Measurements from ENCODE around the gene KIF16B. TPM values are rescaled to one million over a fixed set of nuclear protein-coding genes. Genes with fewer than 3 reads are reported as not detected.

The KIF16B gene
- total RNA-seq, 1 experiment from 2014 or later, result 7.0 TPM

DNA sequence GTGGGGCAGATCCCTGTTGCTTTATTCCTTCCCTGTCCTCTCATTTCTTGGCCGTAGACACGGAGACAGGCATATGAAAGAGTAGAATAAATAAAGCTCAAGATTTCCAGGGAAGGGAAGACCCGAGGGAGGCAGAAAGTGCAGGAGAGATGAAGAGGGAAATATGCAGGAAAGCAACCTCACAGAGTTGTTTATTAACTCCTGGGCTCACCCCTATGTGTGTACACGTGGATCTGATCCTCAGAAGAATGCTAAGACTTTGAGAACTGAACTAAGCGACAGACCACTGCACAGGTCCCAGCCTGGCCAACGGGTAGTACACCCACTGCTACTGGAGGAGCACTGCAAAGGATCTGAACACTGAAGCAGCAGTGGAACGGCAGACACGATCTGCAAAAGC, 156.2 kb downstream of the KIF16B start (continued):
- TF ChIP-seq ZFX (IDR thresholded peaks at IDR 0.05), result no peak
- TF ChIP-seq EZH2 (IDR thresholded peaks at IDR 0.05), result no peak
- TF ChIP-seq POLR2AphosphoS5 (IDR thresholded peaks at IDR 0.05; ENCODE audit: low read depth, low read length), result no peak
- TF ChIP-seq JUND (IDR thresholded peaks at IDR 0.05), result no peak
- no peak for TF ChIP-seq SIN3A (IDR thresholded peaks at IDR 0.05; ENCODE audit: low read depth)
- no peak for TF ChIP-seq RAD21 (IDR thresholded peaks at IDR 0.05; ENCODE audit: low read depth)
- no peak for TF ChIP-seq FOSL1 (IDR thresholded peaks at IDR 0.05; ENCODE audit: low read depth)
- no peak for TF ChIP-seq YY1 (IDR thresholded peaks at IDR 0.05; ENCODE audit: extremely low read depth, insufficient replicate concordance, low read depth, low read length)
- TF ChIP-seq EGR1 (IDR thresholded peaks at IDR 0.05; ENCODE audit: low read depth), result no peak

DNA sequence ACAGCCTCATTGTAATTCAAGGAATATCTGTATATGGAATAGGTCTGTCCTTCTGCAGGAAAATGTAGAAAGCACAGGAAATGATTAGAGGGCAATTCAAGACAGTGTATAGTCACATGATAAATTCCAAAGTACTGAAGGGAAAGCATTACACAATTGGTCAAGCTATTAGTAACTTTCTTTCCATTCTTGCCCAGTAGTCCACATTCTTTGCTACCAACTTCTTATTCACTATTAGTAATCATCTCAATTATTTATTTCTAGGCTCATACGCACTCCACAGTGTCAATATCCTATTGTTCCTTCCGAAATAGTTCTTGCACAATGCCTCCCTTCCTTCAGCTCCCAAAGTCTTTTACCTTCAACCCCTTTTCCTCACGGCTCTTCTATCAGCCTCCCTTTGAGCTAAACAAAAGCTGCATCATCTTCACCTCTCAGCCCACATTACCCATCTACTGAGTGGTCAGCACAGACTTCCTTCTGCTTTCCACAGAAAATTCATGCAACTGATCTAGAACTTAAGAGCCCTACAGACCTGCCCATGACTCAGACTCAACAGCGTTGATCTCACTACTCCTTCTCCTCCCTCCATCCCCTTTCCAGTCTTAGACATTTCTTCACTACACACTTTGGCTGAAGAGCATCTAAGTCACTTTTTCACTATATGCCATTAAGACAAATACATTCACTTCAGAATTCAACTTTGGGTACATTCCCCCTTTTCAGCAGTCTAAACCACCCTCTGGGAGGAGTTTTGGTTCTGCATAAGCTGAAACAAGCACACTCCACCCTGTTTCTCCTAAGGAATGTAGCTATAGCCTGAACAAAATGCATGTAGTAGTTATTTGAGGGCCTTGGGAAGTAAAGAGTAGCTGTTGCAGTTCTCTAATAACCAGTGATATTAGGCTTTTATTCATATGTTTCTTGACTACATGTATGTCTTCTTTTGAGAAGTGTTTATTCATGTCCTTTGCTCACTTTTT, 157.9 kb downstream of the KIF16B start:
- intact Hi-C loops (cut with micrococcal nuclease), result no loop called here
- no peak for ATAC-seq
- CTCF ChIA-PET, result no interaction called here

More for the DNA sequence above, 157.9 kb downstream of the KIF16B start:
- no TSS peak for BruUV-seq (replicated peaks)
- TF ChIP-seq JUND (IDR thresholded peaks at IDR 0.05), result no peak
- TF ChIP-seq ZBTB33 (IDR thresholded peaks at IDR 0.05; ENCODE audit: extremely low read depth, insufficient replicate concordance, low read length), result no peak
- no peak for TF ChIP-seq EZH2 (IDR thresholded peaks at IDR 0.05)
- TF ChIP-seq SP1 (IDR thresholded peaks at IDR 0.05; ENCODE audit: low read depth), result no peak
- no peak for TF ChIP-seq SRF (IDR thresholded peaks at IDR 0.05; ENCODE audit: low read depth)
- TF ChIP-seq FOSL1 (IDR thresholded peaks at IDR 0.05; ENCODE audit: low read depth), result no peak
- TF ChIP-seq CTCF (IDR thresholded peaks at IDR 0.05 in 2 of 3, conservative IDR thresholded peaks at IDR 0.05 in 1 of 3; ENCODE audit: borderline replicate concordance in 1 of 3, insufficient read depth in 1 of 3, low read depth in 2 of 3, low read length in 2 of 3), result no peak
- TF ChIP-seq ZNF274 (IDR thresholded peaks at IDR 0.05; ENCODE audit: low read depth, low read length), result no peak
- TF ChIP-seq TCF7L2 (IDR thresholded peaks at IDR 0.05; ENCODE audit: borderline replicate concordance, extremely low read depth, insufficient read depth, insufficient read length), result no peak
- no peak for TF ChIP-seq POLR2AphosphoS5 (IDR thresholded peaks at IDR 0.05; ENCODE audit: low read depth, low read length)
- TF ChIP-seq CEBPB (IDR thresholded peaks at IDR 0.05; ENCODE audit: low read depth), result no peak
- TF ChIP-seq RAD21 (IDR thresholded peaks at IDR 0.05; ENCODE audit: low read depth), result no peak
- no peak for TF ChIP-seq ATF3 (IDR thresholded peaks at IDR 0.05)
- no peak for TF ChIP-seq EZH2phosphoT487 (IDR thresholded peaks at IDR 0.05; ENCODE audit: borderline replicate concordance)
- TF ChIP-seq POLR2A (IDR thresholded peaks at IDR 0.05; ENCODE audit: borderline replicate concordance, extremely low read depth, insufficient read depth, insufficient read length), result no peak
- TF ChIP-seq SIN3A (IDR thresholded peaks at IDR 0.05; ENCODE audit: low read depth), result no peak
- no peak for TF ChIP-seq ZFX (IDR thresholded peaks at IDR 0.05)
- no peak for TF ChIP-seq YY1 (IDR thresholded peaks at IDR 0.05; ENCODE audit: extremely low read depth, insufficient replicate concordance, low read depth, low read length)
- no peak overlapping the region for H3K27ac ChIP-seq (ENCODE audit: low read depth, low read length)
- no peak for DNase-seq (ENCODE audit: low read depth, low spot score)
- H3K4me3 ChIP-seq (replicated peaks in 1 of 2; ENCODE audit: low read depth in 1 of 2, low read length in 2 of 2), result no peak overlapping the region
- H3K27me3 ChIP-seq (ENCODE audit: insufficient read depth, low read length), result no peaks in the 10 kb centered on the region
- H3K4me1 ChIP-seq (ENCODE audit: control insufficient read depth in 1 of 2, insufficient read depth in 2 of 2, low read length in 2 of 2), result no peaks in the 10 kb centered on the region
- ChIA-PET POLR2A (no interaction called here), RAD21 (ENCODE audit: low non-redundant PET in 1 of 2, low total read pairs in 2 of 2, uncharacterized antibody in 2 of 2, unreplicated experiment in 2 of 2) (no interaction called here)
- H3K4me2 ChIP-seq (ENCODE audit: low read length), result no peak overlapping the region
- no peak overlapping the region for H2AFZ ChIP-seq (ENCODE audit: low read depth, low read length, poor library complexity, severe bottlenecking)
- H3K36me3 ChIP-seq (ENCODE audit: control insufficient read depth in 1 of 2, insufficient read depth in 2 of 2, low read length in 2 of 2), result no peaks in the 10 kb centered on the region
- no peak overlapping the region for H3K9ac ChIP-seq (ENCODE audit: low read length)
- H3K79me2 ChIP-seq (ENCODE audit: insufficient read depth, low read length), result no peaks in the 10 kb centered on the region
- no peaks in the 10 kb centered on the region for H4K20me1 ChIP-seq (ENCODE audit: insufficient read depth)
- no peaks in the 10 kb centered on the region for H3K9me3 ChIP-seq (ENCODE audit: control insufficient read depth in 1 of 2, insufficient read depth in 1 of 2, low read depth in 1 of 2, low read length in 2 of 2)
- no peaks in the 10 kb centered on the region for H3K9me2 ChIP-seq (ENCODE audit: insufficient read depth)
